ENCODE data around the gene VTI1A. TPM values are rescaled to one million over a fixed set of nuclear protein-coding genes. Genes with fewer than 3 reads are reported as not detected.
A peak's percentile ranks its signal among the peaks of the same experiment; 100 is the strongest.

The VTI1A gene
- total and polyA plus RNA-seq, 2 of the 13 experiments (the other 11 are each of a cell fraction or from before 2014, with no cell fraction given): 11.7 to 32.7 TPM

GRCh38 chr10:112446855-112447619, at the start of gene VTI1A, which contains the start of gene ZDHHC6 (continued):
- no peak for TF ChIP-seq CERS6 (CRISPR knock-in tag; IDR thresholded peaks at IDR 0.05)
- TF ChIP-seq, protein P1, sequence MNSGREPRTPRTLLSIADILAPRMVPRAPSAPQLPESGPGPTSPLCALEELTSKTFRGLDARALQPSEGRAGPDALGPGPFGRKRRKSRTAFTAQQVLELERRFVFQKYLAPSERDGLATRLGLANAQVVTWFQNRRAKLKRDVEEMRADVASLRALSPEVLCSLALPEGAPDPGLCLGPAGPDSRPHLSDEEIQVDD (CRISPR knock-in tag; IDR thresholded peaks at IDR 0.05; ENCODE audit: borderline replicate concordance): 0 out of 2 replicates have a peak, but pooled peaks have one; percentile 50
- TF ChIP-seq, protein P2, sequence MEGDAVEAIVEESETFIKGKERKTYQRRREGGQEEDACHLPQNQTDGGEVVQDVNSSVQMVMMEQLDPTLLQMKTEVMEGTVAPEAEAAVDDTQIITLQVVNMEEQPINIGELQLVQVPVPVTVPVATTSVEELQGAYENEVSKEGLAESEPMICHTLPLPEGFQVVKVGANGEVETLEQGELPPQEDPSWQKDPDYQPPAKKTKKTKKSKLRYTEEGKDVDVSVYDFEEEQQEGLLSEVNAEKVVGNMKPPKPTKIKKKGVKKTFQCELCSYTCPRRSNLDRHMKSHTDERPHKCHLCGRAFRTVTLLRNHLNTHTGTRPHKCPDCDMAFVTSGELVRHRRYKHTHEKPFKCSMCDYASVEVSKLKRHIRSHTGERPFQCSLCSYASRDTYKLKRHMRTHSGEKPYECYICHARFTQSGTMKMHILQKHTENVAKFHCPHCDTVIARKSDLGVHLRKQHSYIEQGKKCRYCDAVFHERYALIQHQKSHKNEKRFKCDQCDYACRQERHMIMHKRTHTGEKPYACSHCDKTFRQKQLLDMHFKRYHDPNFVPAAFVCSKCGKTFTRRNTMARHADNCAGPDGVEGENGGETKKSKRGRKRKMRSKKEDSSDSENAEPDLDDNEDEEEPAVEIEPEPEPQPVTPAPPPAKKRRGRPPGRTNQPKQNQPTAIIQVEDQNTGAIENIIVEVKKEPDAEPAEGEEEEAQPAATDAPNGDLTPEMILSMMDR (CRISPR knock-in tag; IDR thresholded peaks at IDR 0.05): peak; percentile 60
- peak; percentile 60; the same call in 1 of the 2 replicates for TF ChIP-seq ZNF510 (CRISPR knock-in tag; IDR thresholded peaks at IDR 0.05; ENCODE audit: low read depth)
- peak; percentile 12; the same call in 1 of the 2 replicates for TF ChIP-seq ZNF225 (CRISPR knock-in tag; IDR thresholded peaks at IDR 0.05)
- TF ChIP-seq ZFP82 (CRISPR knock-in tag; IDR thresholded peaks at IDR 0.05; ENCODE audit: borderline replicate concordance): peak; percentile 92; the same call in 1 of the 2 replicates
- TF ChIP-seq ZNF350 (CRISPR knock-in tag; IDR thresholded peaks at IDR 0.05; ENCODE audit: borderline replicate concordance, low read depth): peak; percentile 94
- peak; percentile 43; the same call in 1 of the 2 replicates for TF ChIP-seq MTA1 (CRISPR knock-in tag; IDR thresholded peaks at IDR 0.05; ENCODE audit: borderline replicate concordance)
- TF ChIP-seq MAFG (CRISPR knock-in tag; IDR thresholded peaks at IDR 0.05): no peak
- TF ChIP-seq TBX2 (CRISPR knock-in tag; IDR thresholded peaks at IDR 0.05; ENCODE audit: borderline replicate concordance): peak; percentile 15; the same call in 1 of the 2 replicates
- TF ChIP-seq ATF2 (CRISPR knock-in tag; IDR thresholded peaks at IDR 0.05): peak; percentile 48; the same call in 1 of the 2 replicates
- TF ChIP-seq CHD2 (IDR thresholded peaks at IDR 0.05; ENCODE audit: low read depth, low read length): no peak
- TF ChIP-seq ARNT2 (CRISPR knock-in tag; IDR thresholded peaks at IDR 0.05; ENCODE audit: low read depth): 0 out of 2 replicates have a peak, but pooled peaks have one; percentile 62
- peak; percentile 69 for TF ChIP-seq CREB1 (IDR thresholded peaks at IDR 0.05)
- peak; percentile 89 for TF ChIP-seq CREB1 (CRISPR knock-in tag; IDR thresholded peaks at IDR 0.05)
- TF ChIP-seq ZNF230 (CRISPR knock-in tag; IDR thresholded peaks at IDR 0.05): peak; percentile 57; the same call in 1 of the 2 replicates
- peak; percentile 97 for TF ChIP-seq GABPB1 (CRISPR knock-in tag; IDR thresholded peaks at IDR 0.05)
- TF ChIP-seq JUNB (CRISPR knock-in tag; IDR thresholded peaks at IDR 0.05; ENCODE audit: borderline replicate concordance): no peak
- TF ChIP-seq U2AF1 (optimal IDR thresholded peaks at IDR 0.05; ENCODE audit: low read depth, low read length): peak; percentile 67
- TF ChIP-seq ZNF563 (CRISPR knock-in tag; IDR thresholded peaks at IDR 0.05): peak; percentile 35; the same call in 1 of the 2 replicates
- TF ChIP-seq, protein P3, sequence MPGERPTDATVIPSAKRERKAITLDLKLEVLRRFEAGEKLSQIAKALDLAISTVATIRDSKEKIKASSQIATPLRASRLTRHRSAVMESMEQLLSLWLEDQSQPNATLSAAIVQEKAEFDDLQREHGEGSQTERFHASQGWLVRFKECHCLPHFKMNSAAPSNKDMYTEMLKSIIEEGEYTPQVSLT (CRISPR knock-in tag; IDR thresholded peaks at IDR 0.05; ENCODE audit: borderline replicate concordance, low read depth): peak; percentile 49; the same call in 1 of the 2 replicates
- TF ChIP-seq, protein P4, sequence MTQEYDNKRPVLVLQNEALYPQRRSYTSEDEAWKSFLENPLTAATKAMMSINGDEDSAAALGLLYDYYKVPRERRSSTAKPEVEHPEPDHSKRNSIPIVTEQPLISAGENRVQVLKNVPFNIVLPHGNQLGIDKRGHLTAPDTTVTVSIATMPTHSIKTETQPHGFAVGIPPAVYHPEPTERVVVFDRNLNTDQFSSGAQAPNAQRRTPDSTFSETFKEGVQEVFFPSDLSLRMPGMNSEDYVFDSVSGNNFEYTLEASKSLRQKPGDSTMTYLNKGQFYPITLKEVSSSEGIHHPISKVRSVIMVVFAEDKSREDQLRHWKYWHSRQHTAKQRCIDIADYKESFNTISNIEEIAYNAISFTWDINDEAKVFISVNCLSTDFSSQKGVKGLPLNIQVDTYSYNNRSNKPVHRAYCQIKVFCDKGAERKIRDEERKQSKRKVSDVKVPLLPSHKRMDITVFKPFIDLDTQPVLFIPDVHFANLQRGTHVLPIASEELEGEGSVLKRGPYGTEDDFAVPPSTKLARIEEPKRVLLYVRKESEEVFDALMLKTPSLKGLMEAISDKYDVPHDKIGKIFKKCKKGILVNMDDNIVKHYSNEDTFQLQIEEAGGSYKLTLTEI (CRISPR knock-in tag; conservative IDR thresholded peaks at IDR 0.05): no peak

Measured in HepG2 (cell line).